ENCODE results near the gene GNGT2. TPM values are rescaled to one million over a fixed set of nuclear protein-coding genes. Genes with fewer than 3 reads are reported as not detected.
A peak's percentile ranks its signal among the peaks of the same experiment; 100 is the strongest.
"Not testable (repeated sequence)": the region's sequence is repeated elsewhere in the genome, so short reads cannot be mapped to it uniquely, and the experiment has no call there.

GNGT2 gene
- total and polyA plus RNA-seq, 8 donors = 2.5 to 4.8 (median 3.4) TPM

GRCh38 chr17:49183801-49184200 lies 26.6 kb downstream of the GNGT2 start:
- ATAC-seq = no peak
- no peaks in the 10 kb centered on the region for H3K36me3 ChIP-seq
- intact Hi-C loops (cut with DNase I) = loop anchor here in 1 of 2 donors (5.0 kb wide), 1 partner anchor 38 kb away; no protein-coding TSS in a partner anchor
- no peaks in the 10 kb centered on the region for H3K4me1 ChIP-seq
- H3K27ac ChIP-seq = no peak overlapping the region
- no peaks in the 10 kb centered on the region for H3K27me3 ChIP-seq
- no peak for DNase-seq
- H3K4me3 ChIP-seq = no peak overlapping the region
- H3K9me3 ChIP-seq = peaks cover 0 to 14% of the 10 kb centered on the region in 2 donors
- TF ChIP-seq, protein P1, sequence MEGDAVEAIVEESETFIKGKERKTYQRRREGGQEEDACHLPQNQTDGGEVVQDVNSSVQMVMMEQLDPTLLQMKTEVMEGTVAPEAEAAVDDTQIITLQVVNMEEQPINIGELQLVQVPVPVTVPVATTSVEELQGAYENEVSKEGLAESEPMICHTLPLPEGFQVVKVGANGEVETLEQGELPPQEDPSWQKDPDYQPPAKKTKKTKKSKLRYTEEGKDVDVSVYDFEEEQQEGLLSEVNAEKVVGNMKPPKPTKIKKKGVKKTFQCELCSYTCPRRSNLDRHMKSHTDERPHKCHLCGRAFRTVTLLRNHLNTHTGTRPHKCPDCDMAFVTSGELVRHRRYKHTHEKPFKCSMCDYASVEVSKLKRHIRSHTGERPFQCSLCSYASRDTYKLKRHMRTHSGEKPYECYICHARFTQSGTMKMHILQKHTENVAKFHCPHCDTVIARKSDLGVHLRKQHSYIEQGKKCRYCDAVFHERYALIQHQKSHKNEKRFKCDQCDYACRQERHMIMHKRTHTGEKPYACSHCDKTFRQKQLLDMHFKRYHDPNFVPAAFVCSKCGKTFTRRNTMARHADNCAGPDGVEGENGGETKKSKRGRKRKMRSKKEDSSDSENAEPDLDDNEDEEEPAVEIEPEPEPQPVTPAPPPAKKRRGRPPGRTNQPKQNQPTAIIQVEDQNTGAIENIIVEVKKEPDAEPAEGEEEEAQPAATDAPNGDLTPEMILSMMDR (IDR thresholded peaks at IDR 0.05) = no peak

- Histone ChIP-seq H3K36me3 (no peaks in the 10 kb centered on the region), H3K9me3 (peaks cover 0 to 14% of the 10 kb centered on the region in 2 donors), H3K4me1 (no peaks in the 10 kb centered on the region), H3K27ac (no peak overlapping the region), H3K27me3 (no peaks in the 10 kb centered on the region), H3K4me3 (no peak overlapping the region)
- intact Hi-C loops (cut with DNase I) = loop anchor here in 1 of 2 donors (5.0 kb wide), 1 partner anchor 39 kb away; no protein-coding TSS in a partner anchor
- no peak for ATAC-seq
- TF ChIP-seq, protein P1 (IDR thresholded peaks at IDR 0.05) = no peak
- DNase-seq = no peak
Observed at GRCh38 chr17:49183341-49183740, 27.0 kb downstream of the GNGT2 start.

DNA sequence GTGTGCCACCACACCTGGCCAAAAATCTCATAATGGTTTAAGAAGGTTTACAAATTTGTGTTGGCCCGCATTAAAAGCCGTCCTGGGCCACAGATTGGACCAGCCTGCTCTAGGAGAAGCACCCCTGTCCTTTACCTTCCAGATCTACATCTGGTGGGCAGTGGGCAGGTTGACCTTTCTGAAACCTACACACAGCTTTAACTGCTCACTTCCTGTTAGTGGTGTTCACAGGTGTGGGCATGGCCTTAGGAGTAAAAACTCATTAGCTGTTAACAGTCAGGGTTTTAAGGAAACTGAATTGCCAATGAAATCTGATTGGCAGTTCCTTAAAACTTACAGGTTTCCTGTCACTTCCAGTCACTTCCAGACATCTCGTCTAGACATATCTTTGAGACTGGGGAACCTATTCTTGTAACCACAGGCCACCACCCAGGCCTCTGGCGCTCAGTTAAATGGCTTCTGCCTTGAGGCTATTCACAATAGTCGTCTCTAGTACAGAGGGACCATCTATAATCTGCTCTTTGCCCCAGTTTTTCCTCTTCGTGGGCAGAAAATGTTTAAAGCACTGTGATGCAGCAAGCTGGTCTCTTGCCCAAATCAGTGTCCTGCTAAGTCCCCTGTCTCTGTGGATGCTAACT lies 29.3 kb downstream of the GNGT2 start:
- TF ChIP-seq, protein P1 (IDR thresholded peaks at IDR 0.05) = no peak
- Histone ChIP-seq H3K36me3 (no peaks in the 10 kb centered on the region), H3K27ac (no peak overlapping the region), H3K9me3 (peaks cover 0 to 33% of the 10 kb centered on the region in 2 donors), H3K27me3 (no peaks in the 10 kb centered on the region), H3K4me1 (no peaks in the 10 kb centered on the region), H3K4me3 (no peak overlapping the region)
- ATAC-seq (no peak), DNase-seq (no peak)
- intact Hi-C loops (cut with DNase I) = loop anchor here in 1 of 2 donors (5.0 kb wide), 1 partner anchor 41 kb away; no protein-coding TSS in a partner anchor

DNA sequence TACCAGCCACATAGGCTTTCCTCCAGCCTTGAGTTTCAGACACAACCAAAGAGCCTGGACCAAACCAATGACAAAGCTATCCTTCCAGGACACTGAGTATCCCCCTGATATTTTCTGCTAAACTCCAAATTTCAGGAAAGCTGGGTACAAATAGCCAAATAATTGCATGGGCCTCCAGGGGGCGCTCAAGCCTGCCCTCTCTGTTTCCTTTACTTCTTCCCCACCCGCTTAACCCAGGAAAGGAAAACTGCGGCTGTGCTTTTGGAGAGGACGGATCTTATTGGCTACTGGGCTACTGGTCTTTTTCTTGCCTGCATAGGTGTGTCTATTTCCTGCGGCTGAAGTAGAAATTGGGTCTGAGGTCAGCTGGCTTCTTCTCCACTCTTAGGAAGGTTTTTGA lies 30.1 kb downstream of the GNGT2 start:
- H3K36me3 ChIP-seq = no peaks in the 10 kb centered on the region
- H3K4me1 ChIP-seq = no peaks in the 10 kb centered on the region
- H3K4me3 ChIP-seq = no peak overlapping the region
- peaks cover 0 to 36% of the 10 kb centered on the region in 2 donors for H3K9me3 ChIP-seq
- ATAC-seq (peak; percentile 94), DNase-seq (peak; percentile 7 to 85 (median 52))
- TF ChIP-seq, protein P1 (IDR thresholded peaks at IDR 0.05) = peak; percentile 77 to 79
- intact Hi-C loops (cut with DNase I) = loop anchor here in 1 of 2 donors (5.0 kb wide), 1 partner anchor 42 kb away; no protein-coding TSS in a partner anchor
- H3K27ac ChIP-seq = no peak overlapping the region
- H3K27me3 ChIP-seq = no peaks in the 10 kb centered on the region

DNA sequence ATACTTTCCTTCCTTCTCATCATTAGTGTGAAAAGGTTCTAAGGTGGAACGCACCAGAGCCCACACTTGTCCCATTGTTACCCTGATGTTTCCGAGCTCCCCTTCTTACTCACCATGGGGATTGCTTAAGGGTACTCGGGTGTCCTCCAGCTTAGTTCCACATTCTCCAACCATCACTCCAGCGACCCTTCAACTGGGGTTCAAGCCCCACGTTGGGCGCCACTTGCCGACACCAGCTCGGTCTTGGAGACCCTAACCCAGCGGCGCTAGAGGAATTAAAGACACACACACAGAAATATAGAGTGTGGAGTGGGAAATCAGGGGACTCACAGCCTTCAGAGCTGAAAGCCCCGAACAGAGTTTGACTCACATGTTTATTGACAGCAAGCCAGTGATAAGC lies 34.4 kb downstream of the GNGT2 start:
- intact Hi-C loops (cut with DNase I) = loop anchor here in 1 of 2 donors (5.0 kb wide), 1 partner anchor 116 kb away; no protein-coding TSS in a partner anchor
- peaks cover 0 to 42% of the 10 kb centered on the region in 2 donors for H3K9me3 ChIP-seq
- ATAC-seq, H3K36me3 ChIP-seq, DNase-seq, H3K4me1 ChIP-seq, H3K27me3 ChIP-seq, H3K4me3 ChIP-seq, H3K27ac ChIP-seq: not testable (repeated sequence)

DNA sequence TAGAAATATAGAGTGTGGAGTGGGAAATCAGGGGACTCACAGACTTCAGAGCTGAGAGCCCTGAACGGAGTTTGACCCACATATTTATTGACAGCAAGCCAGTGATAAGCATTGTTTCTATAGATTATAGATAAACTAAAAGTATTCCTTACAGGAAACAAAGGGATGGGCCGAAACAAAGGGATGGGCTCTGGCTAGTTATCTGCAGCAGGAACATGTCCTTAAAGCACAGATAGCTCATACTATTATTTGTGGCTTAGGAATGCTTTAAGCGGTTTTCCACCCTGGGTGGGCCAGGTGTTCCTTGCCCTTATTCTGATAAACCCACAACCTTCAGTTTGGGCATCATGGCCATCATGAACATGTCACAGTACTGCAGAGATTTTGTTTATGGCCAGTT lies 39.7 kb downstream of the GNGT2 start:
- ATAC-seq; H3K27ac ChIP-seq; H3K4me1 ChIP-seq; H3K4me3 ChIP-seq; intact Hi-C loops (cut with DNase I); DNase-seq; H3K36me3 ChIP-seq: not testable (repeated sequence)
- H3K9me3 ChIP-seq = peaks cover 0 to 18% of the 10 kb centered on the region in 2 donors
- peaks cover 3 to 53% of the 10 kb centered on the region in 2 donors for H3K27me3 ChIP-seq
